Uterus (tissue), 2 donors: ENCODE data around the gene PDX1.

ENCODE experiments used
- POLR2A ChIP-seq, 2 donors: fragments of 450-650 bp; IDR thresholded peaks; one replicate each; pipeline ENCODE4 v1.6.1; 2016; ENCODE audit warnings: antibody characterized with exemption in 2 of 2, mild to moderate bottlenecking in 1 of 2, moderate library complexity in 1 of 2
- TF ChIP-seq, protein P1 (sequence below), 4 experiments: fragments of 200-600 bp in 2 of 4; fragments of 450-650 bp in 2 of 4; sonication (generic) in 2 of 4; IDR thresholded peaks; one replicate each; pipeline ENCODE4 v1.5.1; 2016 to 2019; ENCODE audit warnings: antibody characterized with exemption in 4 of 4, mild to moderate bottlenecking in 2 of 4, moderate library complexity in 1 of 4

DNA sequence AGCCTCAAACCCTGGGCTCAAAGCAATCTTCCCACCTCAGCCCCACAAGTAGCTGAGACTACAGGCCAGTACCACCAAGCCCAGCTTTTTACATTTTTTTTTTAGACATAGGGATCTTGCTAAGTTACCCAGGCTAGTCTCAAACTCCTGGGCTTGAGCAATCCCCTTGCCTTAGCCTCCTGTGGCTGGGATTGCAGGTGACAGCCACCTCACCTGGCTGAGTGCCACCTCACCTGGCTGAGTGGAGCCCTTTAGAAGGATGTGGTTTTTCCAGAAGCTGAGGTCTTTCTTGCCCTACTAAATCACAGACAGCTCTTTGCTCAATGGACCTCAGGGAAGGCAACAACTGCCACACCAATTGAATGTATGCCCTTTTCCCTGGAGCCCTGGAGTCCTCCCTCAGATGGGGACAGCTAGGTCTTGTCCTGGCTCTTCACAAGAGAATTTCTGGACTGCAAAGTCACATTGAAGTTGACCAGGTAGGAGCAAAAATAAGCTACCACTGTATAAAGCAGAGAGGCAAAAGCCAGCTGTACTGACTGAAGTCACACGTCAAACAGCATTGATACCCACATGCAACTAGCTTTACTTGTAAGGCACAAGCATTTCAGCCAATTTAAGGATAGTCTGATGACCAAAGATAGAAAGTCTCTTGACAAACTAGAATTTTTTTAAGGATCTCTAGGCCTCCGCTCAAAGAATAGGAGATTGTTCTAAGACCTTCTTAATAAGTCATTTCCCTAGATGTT is 14.0 kb downstream of the PDX1 start:
- TF ChIP-seq, protein P1, sequence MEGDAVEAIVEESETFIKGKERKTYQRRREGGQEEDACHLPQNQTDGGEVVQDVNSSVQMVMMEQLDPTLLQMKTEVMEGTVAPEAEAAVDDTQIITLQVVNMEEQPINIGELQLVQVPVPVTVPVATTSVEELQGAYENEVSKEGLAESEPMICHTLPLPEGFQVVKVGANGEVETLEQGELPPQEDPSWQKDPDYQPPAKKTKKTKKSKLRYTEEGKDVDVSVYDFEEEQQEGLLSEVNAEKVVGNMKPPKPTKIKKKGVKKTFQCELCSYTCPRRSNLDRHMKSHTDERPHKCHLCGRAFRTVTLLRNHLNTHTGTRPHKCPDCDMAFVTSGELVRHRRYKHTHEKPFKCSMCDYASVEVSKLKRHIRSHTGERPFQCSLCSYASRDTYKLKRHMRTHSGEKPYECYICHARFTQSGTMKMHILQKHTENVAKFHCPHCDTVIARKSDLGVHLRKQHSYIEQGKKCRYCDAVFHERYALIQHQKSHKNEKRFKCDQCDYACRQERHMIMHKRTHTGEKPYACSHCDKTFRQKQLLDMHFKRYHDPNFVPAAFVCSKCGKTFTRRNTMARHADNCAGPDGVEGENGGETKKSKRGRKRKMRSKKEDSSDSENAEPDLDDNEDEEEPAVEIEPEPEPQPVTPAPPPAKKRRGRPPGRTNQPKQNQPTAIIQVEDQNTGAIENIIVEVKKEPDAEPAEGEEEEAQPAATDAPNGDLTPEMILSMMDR (IDR thresholded peaks at IDR 0.05), result no peak
- no peak for TF ChIP-seq POLR2A (IDR thresholded peaks at IDR 0.05)
